HG02798 (cell line): Measurements from ENCODE around the gene MIB2.
A peak's percentile ranks its signal among the peaks of the same experiment; 100 is the strongest.
"Not testable (repeated sequence)": the region's sequence is repeated elsewhere in the genome, so short reads cannot be mapped to it uniquely, and the experiment has no call there.

Source experiments
- ATAC-seq: cut with Tn5 transposase; IDR thresholded peaks from one replicate; pipeline ENCODE4 v1.9.1; 2021; ENCODE audit warnings: mild to moderate bottlenecking; ENCODE audit not compliant: unreplicated experiment, poor library complexity

MIB2 gene

DNA sequence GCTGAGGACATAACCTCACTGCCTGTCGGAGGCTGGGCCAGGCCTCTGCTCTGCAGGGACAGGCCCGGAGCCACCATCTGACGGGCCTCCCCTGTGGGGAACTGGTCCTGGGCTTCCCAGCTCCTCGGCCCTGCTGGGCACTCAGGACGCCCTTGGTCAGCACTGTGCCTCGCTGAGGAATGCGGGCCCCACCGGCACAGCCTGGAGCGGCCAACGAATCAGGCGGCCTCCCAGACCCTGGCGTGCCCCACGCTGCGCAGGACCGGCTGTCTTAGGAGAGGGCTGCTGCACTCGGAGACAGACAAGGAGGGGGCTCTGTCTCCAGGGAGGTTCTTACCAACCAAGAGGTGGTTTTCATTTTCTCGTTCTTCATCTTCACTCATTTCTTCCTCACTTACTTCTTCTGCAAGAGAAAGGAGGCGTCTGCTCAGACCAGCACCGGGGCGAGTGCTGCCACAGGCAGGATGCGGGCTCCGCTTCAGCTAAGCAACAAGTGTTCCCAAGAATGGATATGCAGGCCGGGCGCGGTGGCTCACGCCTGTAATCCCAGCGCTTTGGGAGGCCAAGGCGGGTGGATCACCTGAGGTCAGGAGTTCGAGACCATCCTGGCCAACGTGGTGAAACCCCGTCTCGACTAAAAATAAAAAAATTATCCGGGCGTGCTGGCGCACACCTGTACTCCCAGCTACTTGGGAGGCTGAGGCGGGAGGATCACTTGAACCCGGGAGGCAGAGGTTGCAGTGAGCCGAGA lies 25.6 kb downstream of the MIB2 start:
- not testable (repeated sequence) for ATAC-seq

DNA sequence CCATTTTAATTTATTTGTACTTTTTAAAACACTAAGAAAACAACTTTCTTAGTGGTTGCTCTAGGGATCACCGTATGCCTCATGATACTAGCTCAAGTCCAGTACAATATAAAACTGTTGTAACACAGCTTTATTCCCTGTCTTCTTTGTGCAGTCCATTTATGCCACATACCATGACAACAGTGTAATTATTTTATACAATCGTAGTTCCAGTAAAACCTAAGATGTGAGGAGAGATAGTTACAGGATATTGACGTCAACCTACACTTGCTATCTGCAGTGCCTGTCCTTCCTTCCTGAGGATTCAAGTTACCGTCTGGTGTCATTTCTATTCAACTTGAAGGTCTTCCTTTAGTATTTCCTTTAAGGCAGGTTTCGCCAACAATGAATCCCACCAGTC lies 31.0 kb downstream of the MIB2 start:
- not testable (repeated sequence) for ATAC-seq

DNA sequence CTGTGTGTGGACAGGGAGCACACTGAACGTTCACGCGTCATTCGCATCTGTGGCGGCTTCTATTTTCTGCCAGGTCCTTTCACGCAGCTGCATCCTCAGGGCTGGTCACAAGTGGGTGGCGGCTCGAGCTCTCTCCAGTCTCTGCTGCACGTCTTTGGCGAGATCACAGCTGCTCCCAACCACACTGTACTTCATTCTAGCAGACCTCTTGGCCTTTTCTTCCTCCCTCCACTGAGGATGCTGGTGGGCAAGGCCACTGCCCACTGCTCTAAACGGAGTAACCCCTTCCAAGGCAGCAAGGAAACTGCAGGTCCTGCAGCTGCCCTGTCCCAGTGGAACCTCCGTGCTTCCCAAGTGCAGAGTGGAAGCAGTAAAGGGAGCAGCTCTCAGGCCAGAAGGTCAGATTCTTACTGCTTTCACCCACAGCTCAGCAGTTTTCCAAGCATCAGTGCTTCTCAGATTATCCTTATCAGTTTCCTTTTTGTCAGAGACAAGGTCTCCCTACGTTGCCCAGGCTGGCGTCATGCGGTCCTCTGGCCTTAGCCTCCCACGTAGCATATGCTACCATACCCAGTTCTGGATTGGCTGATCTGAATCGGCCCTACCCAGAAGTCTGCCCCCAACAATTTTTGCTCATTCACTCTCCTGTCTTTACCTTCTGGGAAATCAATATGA lies 32.4 kb downstream of the MIB2 start:
- ATAC-seq, result not testable (repeated sequence)

DNA sequence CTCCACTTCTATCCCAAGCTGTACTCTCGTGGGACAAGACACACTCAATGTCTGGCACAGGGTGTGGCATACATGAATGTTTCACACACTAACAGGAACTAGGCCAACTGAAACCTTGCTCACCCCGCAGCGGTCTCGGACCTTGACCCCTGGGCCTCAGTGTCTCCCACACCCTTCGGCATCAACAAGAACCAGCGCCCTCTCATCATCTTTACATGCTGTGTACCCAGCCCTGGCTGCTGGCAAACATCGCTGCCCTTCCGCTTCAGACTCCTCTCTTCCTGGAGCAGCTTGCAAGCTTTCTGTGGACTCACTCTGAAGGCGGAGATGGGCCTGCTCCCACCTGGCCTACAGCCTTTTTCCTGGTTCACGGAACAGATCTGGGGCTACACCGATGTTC lies 33.0 kb downstream of the MIB2 start:
- not testable (repeated sequence) for ATAC-seq

DNA sequence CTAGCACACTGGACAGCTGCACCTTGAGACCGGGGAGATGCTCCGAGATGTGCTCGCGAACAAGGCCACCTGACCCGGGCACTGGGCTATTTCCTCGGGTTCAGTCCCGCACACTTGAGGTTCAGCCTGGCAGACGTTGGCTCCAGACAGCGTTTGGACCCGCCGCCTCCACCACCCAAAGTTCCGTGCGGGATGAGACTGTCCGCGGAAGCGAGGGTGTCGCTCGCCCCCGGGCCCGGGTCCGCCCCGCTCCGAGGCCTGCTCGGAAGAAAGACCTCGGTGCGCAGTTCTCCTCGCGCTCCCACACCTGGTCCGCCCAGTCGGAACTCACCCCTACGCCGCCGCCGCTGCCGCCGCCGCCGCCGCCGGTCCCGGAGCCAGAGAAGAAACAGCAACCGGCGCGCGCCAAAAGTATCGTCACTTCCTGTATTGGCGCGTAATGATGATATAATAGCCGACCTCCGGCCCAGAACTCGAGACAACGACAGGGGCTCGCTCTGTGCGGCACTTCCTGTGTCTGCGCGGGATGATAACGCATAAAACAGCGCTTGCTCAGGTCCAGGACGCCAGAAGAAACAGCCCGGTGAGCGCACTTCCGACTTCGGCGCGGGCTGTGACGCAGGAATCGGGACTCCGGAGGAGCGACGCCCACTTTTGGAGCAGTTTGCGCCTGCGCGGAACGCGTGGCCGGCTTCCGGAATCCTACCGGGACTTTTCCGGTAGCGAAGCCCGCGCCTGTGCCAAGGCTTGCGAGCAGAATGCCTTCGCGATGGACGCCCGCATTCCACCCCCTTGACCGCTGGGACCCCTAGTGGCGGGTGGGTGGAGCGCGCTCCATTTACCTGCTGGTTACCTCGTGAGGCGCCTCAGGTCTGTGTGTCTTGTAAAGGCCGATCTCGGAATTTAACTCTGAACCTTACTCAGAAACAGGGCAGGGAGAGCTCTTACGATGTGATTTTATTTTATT lies 43.6 kb downstream of the MIB2 start, which contains the start of gene CDK11B:
TSS of gene CDK11B (minus strand) at position 422 of the 967 bp plus-strand sequence. CDS start 1,519 bp downstream, outside the sequence.
- peak; percentile 89 for ATAC-seq

DNA sequence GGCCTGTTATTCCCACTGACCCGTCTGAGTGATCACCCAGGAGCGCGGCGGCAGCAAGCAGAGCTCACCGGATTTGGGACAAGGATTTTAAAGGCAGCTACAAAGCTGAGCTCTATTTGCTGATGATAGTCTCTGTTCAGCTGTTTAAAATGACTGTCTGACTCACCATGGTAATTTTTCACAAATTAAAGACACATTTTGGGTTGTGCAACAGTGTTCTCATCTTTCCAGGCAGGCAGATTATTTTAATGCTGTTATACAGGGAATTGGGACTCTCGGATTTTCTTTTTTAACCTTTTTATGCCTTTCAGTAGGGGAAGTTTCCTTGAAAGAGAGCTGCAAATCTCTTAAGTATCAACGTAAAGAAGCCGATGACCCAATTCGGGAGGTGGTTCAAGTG lies 47.1 kb downstream of the MIB2 start:
- not testable (repeated sequence) for ATAC-seq

DNA sequence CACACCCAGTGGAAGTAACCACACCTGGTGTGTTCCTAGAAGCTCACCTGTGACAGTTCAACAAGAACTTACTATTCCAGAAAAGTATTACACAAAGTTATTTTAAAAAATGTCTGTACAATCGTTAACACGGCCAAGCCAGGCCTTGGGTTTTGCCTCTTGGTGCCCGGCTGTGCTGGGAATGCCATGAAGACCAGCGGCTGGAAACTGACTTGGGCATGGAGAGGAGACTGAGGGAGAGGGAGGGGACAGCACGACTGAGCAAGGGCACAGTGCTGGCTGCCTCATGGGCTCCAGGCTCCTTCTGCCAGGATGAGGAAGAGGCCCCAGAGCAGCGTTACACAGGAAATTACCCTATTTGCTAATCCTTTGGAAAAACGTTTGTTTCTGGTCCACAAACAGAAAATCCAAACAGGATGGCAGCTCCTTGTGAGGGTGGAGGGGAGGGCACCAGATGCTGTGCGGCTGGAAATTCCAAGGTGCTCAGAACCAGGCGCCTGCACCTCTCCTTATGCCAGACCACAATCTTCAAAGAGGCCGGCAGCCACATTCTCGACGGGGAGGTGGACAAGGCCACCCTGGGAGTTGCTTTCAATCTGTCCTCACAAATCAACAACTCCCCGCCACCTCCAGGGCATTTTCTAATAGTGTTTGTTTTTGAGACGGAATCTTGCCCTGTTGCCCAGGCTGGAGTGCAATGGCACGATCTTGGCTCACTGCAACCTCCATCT lies 47.7 kb downstream of the MIB2 start:
- ATAC-seq, result not testable (repeated sequence)

DNA sequence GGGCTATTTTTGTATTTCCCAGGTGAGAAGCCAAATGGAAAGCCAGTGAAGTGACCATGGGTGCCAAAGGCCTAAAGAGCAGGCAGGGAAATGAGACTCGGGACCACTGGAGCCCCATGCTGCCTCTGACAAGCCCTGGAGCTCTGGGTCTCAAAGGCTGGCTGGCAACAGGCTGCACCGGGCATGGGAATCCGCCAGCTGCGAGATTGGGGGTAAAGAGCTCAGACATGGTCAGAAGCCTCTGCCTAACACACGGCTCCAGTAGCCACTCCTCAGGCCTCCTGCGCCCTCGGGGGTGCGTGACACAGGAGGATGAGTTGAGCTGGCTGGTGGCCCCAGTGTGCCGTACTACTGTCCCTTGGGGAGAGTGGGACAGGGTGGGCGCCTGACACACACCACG lies 49.0 kb downstream of the MIB2 start:
- not testable (repeated sequence) for ATAC-seq

DNA sequence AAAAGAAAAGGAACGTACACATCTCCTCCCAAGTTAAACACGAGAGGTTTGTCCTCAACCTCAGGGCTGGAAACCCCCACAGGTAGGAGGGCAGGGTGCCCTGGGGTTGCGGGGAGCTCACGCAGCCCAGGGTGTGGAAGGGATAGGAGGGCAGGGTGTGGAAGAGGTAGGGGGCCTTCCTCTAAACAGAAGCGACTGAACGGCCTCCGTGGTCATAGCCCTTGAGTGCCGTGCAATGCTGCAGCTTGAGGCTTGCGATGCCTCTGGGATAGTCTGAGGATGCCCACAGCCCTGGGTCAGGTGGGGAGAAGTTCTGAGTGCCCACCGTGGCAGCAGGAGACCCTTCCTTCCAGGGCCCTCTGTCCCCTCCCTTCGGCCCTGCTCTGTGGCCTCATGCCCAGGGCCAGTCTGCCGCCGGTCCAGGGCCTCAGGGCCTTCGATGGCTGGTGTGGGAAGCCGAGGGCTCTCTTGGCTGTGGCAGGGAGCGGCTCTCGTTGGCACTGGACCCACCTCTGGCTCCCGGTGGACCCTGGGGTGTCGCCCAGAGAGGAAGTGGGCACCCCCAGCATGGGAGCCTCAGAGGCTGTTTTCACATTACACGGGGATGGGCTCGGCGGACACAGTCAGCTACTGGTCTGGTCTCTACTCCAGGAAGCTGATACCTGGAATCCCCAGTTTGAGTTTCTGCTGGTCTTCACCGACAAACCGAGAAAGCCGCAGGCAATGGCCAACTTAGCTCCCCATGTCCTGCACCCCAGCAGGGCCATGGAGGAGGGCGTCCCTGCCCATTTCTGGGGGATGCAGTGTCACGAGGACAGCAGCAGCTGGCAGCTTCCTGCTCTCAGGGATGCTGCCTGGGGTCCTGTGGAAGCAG lies 49.9 kb downstream of the MIB2 start:
- ATAC-seq, result no peak

DNA sequence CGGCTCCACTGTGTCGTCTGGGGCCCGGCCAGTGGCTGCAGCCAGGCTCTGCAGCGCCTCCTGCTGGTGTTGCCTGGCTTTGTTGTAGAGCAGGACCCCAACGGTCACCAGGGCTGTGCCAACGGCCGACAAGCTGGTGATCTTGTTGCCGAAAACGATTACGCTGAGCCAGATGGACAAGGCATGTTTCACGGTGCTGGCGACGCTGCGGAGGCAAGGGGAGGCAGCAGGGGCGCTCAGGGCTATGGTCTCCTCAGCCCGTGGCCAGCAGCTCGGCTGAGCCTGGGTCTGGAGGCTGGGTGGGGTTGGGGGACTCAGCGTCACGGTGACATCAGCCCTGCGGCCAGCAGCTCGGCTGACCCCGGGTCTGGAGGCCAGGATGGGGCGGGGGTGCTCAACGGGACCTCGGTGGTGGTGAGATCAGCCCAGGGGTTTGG lies 50.5 kb downstream of the MIB2 start:
- no peak for ATAC-seq

DNA sequence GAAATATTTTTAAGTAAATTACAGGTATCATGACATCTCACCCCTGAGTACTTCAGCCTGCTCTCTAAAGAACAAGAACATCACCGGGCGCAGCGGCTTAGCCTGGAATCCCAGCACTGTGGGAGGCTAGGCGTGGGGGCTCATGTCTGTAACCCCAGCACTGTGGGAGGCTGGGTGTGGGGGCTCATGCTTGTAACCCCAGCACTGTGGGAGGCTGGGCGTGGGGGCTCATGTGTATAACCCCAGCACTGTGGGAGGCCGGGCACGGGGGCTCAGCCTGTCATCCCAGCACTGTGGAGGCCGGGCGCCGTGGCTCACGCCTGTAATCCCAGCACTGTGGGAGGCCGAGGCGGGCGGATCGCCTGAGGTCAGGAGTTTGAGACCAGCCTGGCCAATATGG lies 51.2 kb downstream of the MIB2 start:
- no peak for ATAC-seq

DNA sequence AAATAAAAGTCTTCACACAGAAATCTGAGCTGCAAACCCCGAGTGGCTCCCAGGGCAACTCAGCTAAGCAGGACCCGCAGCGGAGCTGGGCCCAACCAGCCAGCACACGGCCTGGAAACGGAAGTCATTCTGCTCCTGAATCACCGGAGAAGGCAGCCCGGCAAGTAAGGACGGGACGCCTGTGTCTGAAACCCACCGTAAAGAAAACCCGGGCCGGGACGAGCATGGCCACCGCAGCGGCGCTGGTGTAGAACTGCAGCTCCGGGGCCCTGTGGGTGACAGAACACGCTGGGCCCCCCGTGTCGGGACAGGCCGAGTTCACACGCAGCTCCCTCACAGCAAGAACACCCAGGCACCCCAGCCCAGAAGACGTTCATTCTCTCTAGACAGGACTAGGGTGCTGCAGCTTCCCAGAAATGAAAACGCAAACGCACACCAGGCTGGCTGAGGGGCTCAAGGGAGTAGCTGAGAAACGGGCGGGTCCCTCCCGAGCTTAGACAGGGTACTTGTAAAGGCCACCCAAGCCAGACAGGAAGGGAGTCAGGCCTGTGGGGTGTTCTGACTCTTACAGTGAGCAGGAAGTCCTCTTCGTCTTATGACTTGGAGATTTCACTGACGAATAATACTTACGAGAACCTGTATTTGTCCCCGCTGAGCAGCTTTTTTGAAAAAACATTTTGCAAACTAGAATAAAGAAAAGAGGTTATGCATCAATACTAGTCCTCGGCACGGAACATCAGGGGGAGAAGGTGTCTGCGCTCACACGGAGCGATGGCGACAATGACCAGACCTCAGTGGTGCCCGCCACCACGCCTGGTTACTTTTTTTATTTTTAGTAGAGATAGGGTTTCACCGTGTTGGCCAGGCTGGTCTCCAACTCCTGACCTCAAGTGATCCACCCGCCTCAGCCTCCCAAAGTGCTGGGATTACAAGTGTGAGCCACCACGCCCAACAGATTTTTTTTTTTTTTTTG lies 54.5 kb downstream of the MIB2 start:
- ATAC-seq, result no peak

DNA sequence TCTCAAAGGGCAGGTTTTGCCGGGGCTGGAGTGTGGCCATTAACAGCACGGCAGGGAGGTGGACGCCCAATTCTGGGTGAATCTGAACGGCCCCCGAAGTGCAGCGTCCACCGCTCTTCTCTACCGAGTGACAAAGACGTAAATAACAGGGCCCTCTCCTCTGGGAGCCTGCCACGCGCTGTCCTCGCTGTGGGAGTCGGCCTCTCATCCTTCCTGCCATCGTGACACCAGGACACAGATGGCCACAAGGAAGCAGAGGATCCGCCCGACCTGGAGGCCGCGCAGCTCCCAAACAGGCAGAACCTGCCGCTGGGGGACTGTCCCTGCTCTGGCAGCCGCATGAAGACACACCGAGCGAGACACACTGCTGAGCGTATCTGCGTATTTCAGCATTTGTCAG lies 55.6 kb downstream of the MIB2 start:
- ATAC-seq, result no peak

DNA sequence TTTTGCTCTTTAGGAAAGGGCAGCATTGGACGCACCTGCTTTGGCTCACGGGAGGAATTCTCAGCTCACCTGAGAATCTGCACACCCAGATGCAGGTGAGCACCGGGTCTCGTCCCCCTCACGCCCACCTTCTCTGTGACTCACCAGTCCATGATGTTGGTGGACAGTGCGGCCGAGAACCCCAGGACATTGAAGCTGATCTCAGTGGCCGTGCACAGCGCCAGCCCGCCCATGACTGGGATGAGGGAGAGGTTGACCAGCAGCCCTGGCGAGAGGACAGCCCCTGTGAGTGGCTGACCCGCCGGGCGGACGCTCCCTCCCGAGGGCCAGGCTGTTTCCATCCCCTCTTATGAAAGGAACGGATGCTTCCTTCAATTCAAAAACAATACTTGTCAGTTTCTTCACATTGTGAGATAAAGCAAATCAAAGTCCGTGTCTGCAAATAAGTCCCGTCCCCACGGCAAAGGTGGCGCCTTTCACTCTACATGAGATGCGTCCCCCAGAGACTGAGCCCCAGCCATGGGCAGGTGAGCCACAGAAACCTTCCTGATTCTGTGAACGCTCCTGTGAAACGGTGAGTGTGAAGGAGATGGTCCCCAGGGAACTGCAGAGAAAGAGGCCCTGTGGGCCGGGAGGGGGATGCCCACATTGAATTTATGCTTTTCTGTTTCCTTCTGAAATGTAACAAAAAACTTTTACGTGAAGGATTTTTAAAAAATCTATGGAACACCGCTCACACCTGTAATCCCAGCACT lies 56.2 kb downstream of the MIB2 start:
- ATAC-seq, result no peak

DNA sequence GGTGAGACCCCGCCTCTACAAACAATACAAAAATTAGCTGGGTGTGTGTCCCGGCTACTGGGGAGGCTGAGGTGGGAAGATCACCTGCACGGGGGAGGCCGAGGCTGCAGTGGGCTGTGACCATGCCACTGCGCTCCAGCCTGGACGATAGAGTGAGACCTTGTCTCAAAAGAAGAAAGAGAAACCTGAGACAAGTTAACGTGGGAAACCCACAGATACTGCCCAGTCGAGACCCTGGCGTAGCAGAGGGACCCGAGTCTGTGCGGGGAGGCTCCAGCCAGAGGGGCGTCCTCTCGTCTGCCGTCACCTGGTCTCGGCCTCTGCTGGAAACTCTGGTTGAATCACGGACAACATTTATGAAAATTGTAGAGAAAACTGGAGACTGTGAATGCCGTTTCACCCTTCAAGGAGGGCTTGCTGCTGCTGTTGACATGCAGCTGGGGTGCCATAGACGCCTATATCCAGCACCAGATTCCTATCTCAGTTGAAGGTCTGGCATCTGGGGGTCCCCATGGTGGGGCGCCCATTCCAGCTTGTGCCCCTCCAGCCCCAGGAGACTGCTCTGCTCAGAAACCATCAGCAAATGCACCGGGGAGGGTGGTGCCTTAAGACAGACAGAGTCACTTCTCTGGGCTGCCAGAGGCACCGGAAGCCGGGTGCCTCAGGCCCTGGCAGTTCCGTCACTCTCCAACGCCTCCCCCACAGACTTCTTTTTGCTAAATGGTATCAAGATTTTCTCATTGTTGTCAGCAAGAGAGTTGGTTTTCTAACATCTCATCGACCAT lies 57.1 kb downstream of the MIB2 start:
- no peak for ATAC-seq

DNA sequence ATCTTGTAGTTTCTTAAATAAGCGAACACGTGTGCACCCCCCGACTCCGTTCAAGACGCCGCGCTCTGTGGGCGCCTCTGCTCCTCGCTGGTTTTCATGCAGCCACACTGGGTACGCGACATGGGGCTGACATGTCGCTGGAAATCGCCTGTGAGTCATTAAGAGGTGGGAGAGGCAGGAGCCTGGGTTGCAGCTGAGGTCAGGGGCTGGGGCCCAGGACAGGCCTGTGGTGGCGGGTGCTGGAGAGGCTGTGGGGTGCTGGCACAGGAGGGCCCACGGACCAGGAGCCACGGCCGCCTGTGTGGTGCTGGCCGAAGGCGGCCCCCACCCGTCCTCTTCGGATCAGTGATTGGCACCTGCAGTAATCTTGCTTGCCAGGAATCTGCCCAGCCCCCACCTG lies 59.5 kb downstream of the MIB2 start:
- ATAC-seq, result peak; percentile 3
